ENCODE data around the gene SIRPD. TPM values are rescaled to one million over a fixed set of nuclear protein-coding genes. Genes with fewer than 3 reads are reported as not detected.

SIRPD gene
- total RNA-seq, 1 donor from 2014 or later, result not detected

- intact Hi-C loops (cut with DNase I), result no loop called here
- no peaks in the 10 kb centered on the region for H3K4me1 ChIP-seq
- H3K27me3 ChIP-seq, result no peaks in the 10 kb centered on the region
- no peak for DNase-seq (ENCODE audit: low spot score in 2 of 2)
- no peaks in the 10 kb centered on the region for H3K9me3 ChIP-seq
- H3K36me3 ChIP-seq, result no peaks in the 10 kb centered on the region
- TF ChIP-seq CTCF (IDR thresholded peaks at IDR 0.05), result no peak
- no peak overlapping the region for H3K27ac ChIP-seq
- no peak overlapping the region for H3K4me3 ChIP-seq
Measured at GRCh38 chr20:1493536-1493935, 64.0 kb downstream of the SIRPD start.

- no peaks in the 10 kb centered on the region for H3K9me3 ChIP-seq
- no peaks in the 10 kb centered on the region for H3K27me3 ChIP-seq
- peak overlapping the region in 1 of 2 donors; percentile 32 for H3K27ac ChIP-seq
- H3K4me3 ChIP-seq, result no peak overlapping the region
- no peaks in the 10 kb centered on the region for H3K4me1 ChIP-seq
- no peaks in the 10 kb centered on the region for H3K36me3 ChIP-seq
- TF ChIP-seq CTCF (IDR thresholded peaks at IDR 0.05), result no peak
- DNase-seq (ENCODE audit: low spot score in 2 of 2), result no peak
- intact Hi-C loops (cut with DNase I), result no loop called here
Measured at GRCh38 chr20:1491860-1492642, 65.5 kb downstream of the SIRPD start.

- H3K4me3 ChIP-seq, result peak within 1 kb of the TSS in 1 of 2 donors; percentile 38
- intact Hi-C loops (cut with DNase I), result no loop called here
- no peaks in the 10 kb centered on the region for H3K27me3 ChIP-seq
- H3K27ac ChIP-seq, result peak within 1 kb of the TSS; percentile 29 to 59
- H3K9me3 ChIP-seq, result no peaks in the 10 kb centered on the region
- no peak for TF ChIP-seq CTCF (IDR thresholded peaks at IDR 0.05)
- DNase-seq (ENCODE audit: low spot score in 2 of 2), result peak; percentile 43 to 78
- H3K36me3 ChIP-seq, result no peaks in the 10 kb centered on the region
- H3K4me1 ChIP-seq, result no peaks in the 10 kb centered on the region
Measured at GRCh38 chr20:1491281-1491840, 66.1 kb downstream of the SIRPD start, which contains the start of gene SIRPB2. Gene SIRPB2, minus strand, starts transcription at chr20:1491420. Its CDS starts 61 bp downstream, at chr20:1491359.

GRCh38 chr20:1490643-1491195, 66.8 kb downstream of the SIRPD start:
- Histone ChIP-seq H3K27ac (peak overlapping the region; percentile 29 to 59), H3K27me3 (no peaks in the 10 kb centered on the region), H3K4me3 (peak overlapping the region in 1 of 2 donors; percentile 38), H3K9me3 (no peaks in the 10 kb centered on the region), H3K36me3 (no peaks in the 10 kb centered on the region), H3K4me1 (no peaks in the 10 kb centered on the region)
- no peak for TF ChIP-seq CTCF (IDR thresholded peaks at IDR 0.05)
- intact Hi-C loops (cut with DNase I), result no loop called here
- DNase-seq (ENCODE audit: low spot score in 2 of 2), result no peak

GRCh38 chr20:1489764-1490436, 67.6 kb downstream of the SIRPD start:
- TF ChIP-seq CTCF (IDR thresholded peaks at IDR 0.05), result no peak
- no peaks in the 10 kb centered on the region for H3K4me1 ChIP-seq
- H3K27me3 ChIP-seq, result no peaks in the 10 kb centered on the region
- peak overlapping the region in 1 of 2 donors; percentile 38 for H3K4me3 ChIP-seq
- peak overlapping the region; percentile 50 to 59 for H3K27ac ChIP-seq
- no peaks in the 10 kb centered on the region for H3K9me3 ChIP-seq
- intact Hi-C loops (cut with DNase I), result no loop called here
- peak in 1 of 2 donors; percentile 71 for DNase-seq (ENCODE audit: low spot score in 2 of 2)
- no peaks in the 10 kb centered on the region for H3K36me3 ChIP-seq

All from ascending aorta (tissue), 2 donors.